IMR-90 (cell line): ENCODE measurements around the gene NCBP2. TPM values are rescaled to one million over a fixed set of nuclear protein-coding genes. Genes with fewer than 3 reads are reported as not detected.

ENCODE experiments used
- ATAC-seq: fragments of 200-7000 bp; cut with Tn5 transposase; 2 replicates; pipeline ENCODE4 v1.9.1; 2020; ENCODE audit warnings: low read depth, mild to moderate bottlenecking, moderate library complexity
- BruUV-seq: library from RNA; stranded (reverse); fragments of 400-500 nt; replicated peaks from 2 replicates; lab custom pipeline; 2021; lab: Mats Ljungman, UMichigan
- CTCF ChIA-PET: fragments of 300-600 bp; formaldehyde crosslinking; extraction: SDS; loops from one replicate; lab custom pipeline; 2021; ENCODE audit warnings: antibody characterized with exemption; lab: Yijun Ruan, JAX
- POLR2A ChIA-PET: fragments of 300-600 bp; sonication (Branson Sonifier 250); formaldehyde crosslinking; loops from one replicate; lab custom pipeline; 2022; ENCODE audit warnings: antibody characterized with exemption; ENCODE audit not compliant: unreplicated experiment; lab: Charles Lee
- DNase-seq: peaks from one replicate; pipeline ENCODE4 v3.0.0; 2013
- H2AFZ ChIP-seq: replicated peaks from 2 replicates; pipeline ENCODE3; 2013; ENCODE audit warnings: low read length, mild to moderate bottlenecking; ENCODE audit not compliant: poor library complexity
- H2AK5ac ChIP-seq: 2 replicates; pipeline ENCODE4 v1.6.1; 2013; ENCODE audit warnings: low read depth, low read length, inconsistent platforms
- H2AK9ac ChIP-seq: replicated peaks from 2 replicates; pipeline ENCODE3; 2013; ENCODE audit warnings: mild to moderate bottlenecking, low read depth, low read length, moderate library complexity; ENCODE audit not compliant: poor library complexity
- H2BK120ac ChIP-seq: 2 replicates; pipeline ENCODE4 v1.6.1; 2013; ENCODE audit warnings: low read depth, low read length, inconsistent platforms
- H2BK15ac ChIP-seq: 3 replicates; pipeline ENCODE4 v1.6.1; 2013; ENCODE audit warnings: low read depth, low read length, inconsistent platforms
- H2BK20ac ChIP-seq: 2 replicates; pipeline ENCODE4 v1.6.1; 2013; ENCODE audit warnings: low read depth, mild to moderate bottlenecking, inconsistent platforms, low read length, moderate library complexity
- H2BK5ac ChIP-seq: 2 replicates; pipeline ENCODE4 v1.6.1; 2013; ENCODE audit warnings: mild to moderate bottlenecking, low read depth, low read length, inconsistent platforms; ENCODE audit not compliant: poor library complexity, severe bottlenecking
- H3K14ac ChIP-seq: replicated peaks from 2 replicates; pipeline ENCODE4 v1.6.1; 2013; ENCODE audit warnings: low read depth, low read length, inconsistent platforms
- H3K18ac ChIP-seq: 2 replicates; pipeline ENCODE4 v1.6.1; 2013; ENCODE audit warnings: low read depth, low read length, control low read depth
- H3K23ac ChIP-seq: 2 replicates; pipeline ENCODE4 v1.6.1; 2013; ENCODE audit warnings: low read depth, low read length, inconsistent platforms
- H3K27ac ChIP-seq: 2 replicates; pipeline ENCODE4 v1.5.1; 2013; ENCODE audit warnings: mild to moderate bottlenecking, control low read depth, low read length; ENCODE audit not compliant: insufficient read depth
- H3K27me3 ChIP-seq: 2 replicates; pipeline ENCODE4 v1.6.1; 2013; ENCODE audit warnings: low read length; ENCODE audit not compliant: control insufficient read depth, insufficient read depth
- H3K36me3 ChIP-seq: 2 replicates; pipeline ENCODE4 v1.6.1; 2013; ENCODE audit warnings: low read length, mixed read lengths; ENCODE audit not compliant: control insufficient read depth, insufficient read depth
- H3K4ac ChIP-seq: 2 replicates; pipeline ENCODE4 v1.6.1; 2013; ENCODE audit warnings: low read depth, low read length, inconsistent platforms
- H3K4me1 ChIP-seq: 2 replicates; pipeline ENCODE4 v1.6.1; 2013; ENCODE audit warnings: low read length, mixed read lengths; ENCODE audit not compliant: control insufficient read depth, insufficient read depth
- H3K4me2 ChIP-seq: 2 replicates; pipeline ENCODE4 v1.6.1; 2013; ENCODE audit warnings: low read depth, mild to moderate bottlenecking, control low read depth, low read length, moderate library complexity
- H3K4me3 ChIP-seq: 2 replicates; pipeline ENCODE4 v1.5.1; 2013; ENCODE audit warnings: low read depth, mild to moderate bottlenecking, control low read depth, low read length, moderate library complexity; ENCODE audit not compliant: insufficient read depth
- H3K56ac ChIP-seq: 2 replicates; pipeline ENCODE4 v1.6.1; 2013; ENCODE audit warnings: low read length, inconsistent platforms; ENCODE audit not compliant: insufficient read depth; ENCODE audit errors: extremely low read depth
- H3K79me1 ChIP-seq, 2 experiments: 2 replicates each; pipeline ENCODE4 v1.6.1; 2013; ENCODE audit warnings: low read length in 2 of 2, inconsistent platforms in 1 of 2, low read depth in 1 of 2
- H3K9ac ChIP-seq: 2 replicates; pipeline ENCODE4 v1.6.1; 2013; ENCODE audit warnings: low read depth, low read length, control low read depth
- H3K9me1 ChIP-seq: 2 replicates; pipeline ENCODE4 v1.6.1; 2013; ENCODE audit warnings: low read length, inconsistent platforms; ENCODE audit not compliant: insufficient read depth
- H3K9me3 ChIP-seq: 2 replicates; pipeline ENCODE4 v1.6.1; 2013; ENCODE audit warnings: low read length; ENCODE audit not compliant: control insufficient read depth, insufficient read depth
- H4K20me1 ChIP-seq: 2 replicates; pipeline ENCODE4 v1.6.1; 2013; ENCODE audit warnings: low read length, inconsistent platforms; ENCODE audit not compliant: insufficient read depth
- H4K5ac ChIP-seq: 2 replicates; pipeline ENCODE4 v1.6.1; 2013; ENCODE audit warnings: mild to moderate bottlenecking, low read depth, low read length, control low read depth
- H4K8ac ChIP-seq, 2 experiments: 2 replicates each; pipeline ENCODE4 v1.6.1; 2013; ENCODE audit warnings: low read depth in 2 of 2, low read length in 2 of 2, control low read depth in 1 of 2, inconsistent platforms in 1 of 2
- H4K91ac ChIP-seq: 2 replicates; pipeline ENCODE4 v1.6.1; 2013; ENCODE audit warnings: low read depth, low read length, inconsistent platforms; ENCODE audit not compliant: insufficient read depth
- BHLHE40 ChIP-seq: fragments of 150-350 bp; IDR thresholded peaks from 2 replicates; pipeline ENCODE4 v1.6.1; 2016; ENCODE audit warnings: mild to moderate bottlenecking, low read depth, low read length
- CEBPB ChIP-seq: IDR thresholded peaks from 2 replicates; pipeline ENCODE4 v1.6.1; 2012; ENCODE audit warnings: low read depth, low read length, improper control_type of control experiment
- CHD1 ChIP-seq: IDR thresholded peaks from 2 replicates; pipeline ENCODE4 v1.6.1; 2012; ENCODE audit warnings: low read depth, low read length, improper control_type of control experiment
- CTCF ChIP-seq: conservative IDR thresholded peaks from 2 replicates; pipeline ENCODE4 v1.5.1; 2012; ENCODE audit warnings: mild to moderate bottlenecking, low read depth, low read length, improper control_type of control experiment
- ELK1 ChIP-seq: fragments of 150-350 bp; IDR thresholded peaks from 2 replicates; pipeline ENCODE4 v1.6.1; 2016; ENCODE audit warnings: low read depth, mild to moderate bottlenecking, low read length, moderate library complexity, borderline replicate concordance
- FOS ChIP-seq: fragments of 150-350 bp; IDR thresholded peaks from 2 replicates; pipeline ENCODE4 v1.6.1; 2016; ENCODE audit warnings: low read depth, low read length
- MAFK ChIP-seq: IDR thresholded peaks from 2 replicates; pipeline ENCODE4 v1.6.1; 2012; ENCODE audit warnings: low read depth, low read length, improper control_type of control experiment
- MAZ ChIP-seq: IDR thresholded peaks from 2 replicates; pipeline ENCODE4 v1.6.1; 2012; ENCODE audit warnings: low read depth, mild to moderate bottlenecking, low read length, improper control_type of control experiment, moderate library complexity, borderline replicate concordance
- MXI1 ChIP-seq: IDR thresholded peaks from 2 replicates; pipeline ENCODE4 v1.6.1; 2012; ENCODE audit warnings: low read depth, mild to moderate bottlenecking, low read length, moderate library complexity, borderline replicate concordance
- NFE2L2 ChIP-seq: fragments of 150-350 bp; IDR thresholded peaks from 2 replicates; pipeline ENCODE4 v1.6.1; 2016; ENCODE audit warnings: low read depth, mild to moderate bottlenecking, low read length
- POLR2A ChIP-seq: IDR thresholded peaks from 2 replicates; pipeline ENCODE4 v1.6.1; 2012; ENCODE audit warnings: mild to moderate bottlenecking, low read depth, low read length
- RAD21 ChIP-seq: IDR thresholded peaks from 2 replicates; pipeline ENCODE4 v1.6.1; 2012; ENCODE audit warnings: low read length, improper control_type of control experiment
- RCOR1 ChIP-seq: IDR thresholded peaks from 2 replicates; pipeline ENCODE4 v1.6.1; 2012; ENCODE audit warnings: mild to moderate bottlenecking, low read length, improper control_type of control experiment; ENCODE audit not compliant: insufficient replicate concordance
- RFX5 ChIP-seq: IDR thresholded peaks from 2 replicates; pipeline ENCODE4 v1.8.0; 2012; ENCODE audit warnings: low read depth, mild to moderate bottlenecking, low read length, moderate library complexity
- SMC3 ChIP-seq: fragments of 150-350 bp; IDR thresholded peaks from 2 replicates; pipeline ENCODE4 v1.6.1; 2016; ENCODE audit warnings: low read depth, mild to moderate bottlenecking, antibody characterized with exemption, low read length, moderate library complexity
- USF2 ChIP-seq: fragments of 150-350 bp; IDR thresholded peaks from 2 replicates; pipeline ENCODE4 v1.6.1; 2017; ENCODE audit warnings: mild to moderate bottlenecking, antibody characterized with exemption, low read length, low read depth
- WGBS, 2 experiments: methylation state at CpG; one replicate each; pipeline versions ENCODE4 v1.1.5 to v1.1.7; 2013; ENCODE audit warnings: missing lambda C conversion rate in 2 of 2; ENCODE audit not compliant: insufficient read length in 1 of 2; ENCODE audit errors: extremely low coverage in 2 of 2; 5-methylcytosine and 5-hydroxymethylcytosine counted together
- dilution Hi-C: fragments of 300-500 bp; cut with HindIII; formaldehyde crosslinking; loops from one replicate; pipeline ENCODE4 v1.14.3; 2018; ENCODE audit warnings: low sequenced_read_pairs; ENCODE audit not compliant: unreplicated experiment
- in situ Hi-C: fragments of 300-500 bp; cut with MboI; formaldehyde crosslinking; loops from 3 replicates; pipeline ENCODE4 v1.14.3; 2019; ENCODE audit warnings: low sequenced_read_pairs, inconsistent platforms, mixed read lengths
- intact Hi-C: fragments of 100-400 bp; cut with micrococcal nuclease; formaldehyde crosslinking; loops from 2 replicates; pipeline ENCODE4 v1.10.0; 2022
- polyA plus RNA-seq, 3 experiments: library from polyadenylated mRNA; depleted of rRNA; stranded (reverse); fragments of >200 nt; gene quantifications; 2 replicates each; pipeline ENCODE4 v1.2.3, GENCODE V29; 2012; ENCODE audit warnings: low replicate concordance in 1 of 3
- total RNA-seq: library from RNA; depleted of rRNA; stranded (reverse); fragments of >200 nt; gene quantifications from 2 replicates; pipeline ENCODE4 v1.2.3, GENCODE V29; 2012

Gene NCBP2
- total and polyA plus RNA-seq, 2 of the 4 experiments (the other 2 are of a cell fraction), result 42.8 to 73.6 TPM

- in situ Hi-C loops, result no loop called here
- POLR2A ChIA-PET, result interaction anchor here (0.6 kb wide), 1 partner anchor 10 kb away, joined by 20 read pairs; no protein-coding TSS in a partner anchor
- BruUV-seq, result TSS peak; percentile 61
- Histone ChIP-seq H4K8ac (peak overlapping the region; percentile 77 to 90), H2BK15ac (no peak overlapping the region), H3K18ac (no peak overlapping the region), H2BK120ac (no peak overlapping the region), H3K27me3 (no peaks in the 10 kb centered on the region), H3K4me1 (peaks cover 5% of the 10 kb centered on the region), H2AFZ (peak overlapping the region; percentile 97), H2BK5ac (peak overlapping the region; percentile 17), H3K27ac (peak overlapping the region; percentile 37; the same call in 1 of the 2 replicates), H3K9ac (peak overlapping the region; percentile 50), H3K14ac (peak overlapping the region; percentile 19), H2AK9ac (peak overlapping the region; percentile 91), H2AK5ac (peak overlapping the region; percentile 62), H3K79me1 (peaks cover 4 to 38% of the 10 kb centered on the region in 2 experiments), H3K4ac (peak overlapping the region; percentile 67), H3K9me1 (no peaks in the 10 kb centered on the region; the same call in 1 of the 2 replicates), H4K91ac (no peak overlapping the region), H2BK20ac (no peak overlapping the region), H3K36me3 (peaks cover 11% of the 10 kb centered on the region), H3K9me3 (no peaks in the 10 kb centered on the region), H4K20me1 (peaks cover 18% of the 10 kb centered on the region), H4K5ac (no peak overlapping the region), H3K4me2 (peak overlapping the region; percentile 94), H3K23ac (peak overlapping the region; percentile 82), H3K4me3 (peak overlapping the region; percentile 78), H3K56ac (no peak overlapping the region)
- intact Hi-C loops, result loop anchor here (5.0 to 10.0 kb wide), 3 partner anchors 76 to 338 kb away; partner anchors contain the start of gene SENP5
- CTCF ChIA-PET, result interaction anchor here (1.5 kb wide), 1 partner anchor 14 kb away, joined by 5 read pairs; no protein-coding TSS in a partner anchor
- DNase-seq, result no peak
- no peak; the same call in 1 of the 2 replicates for ATAC-seq
- dilution Hi-C loops, result no loop called here
- no peak for TF ChIP-seq POLR2A
- TF ChIP-seq MXI1, result no peak
- no peak for TF ChIP-seq CTCF
- TF ChIP-seq BHLHE40, result no peak
- no peak for TF ChIP-seq RFX5
- no peak for TF ChIP-seq NFE2L2
- TF ChIP-seq RCOR1, result no peak
- TF ChIP-seq RAD21, result no peak
- no peak for TF ChIP-seq USF2
- TF ChIP-seq CEBPB, result no peak
- TF ChIP-seq MAZ, result no peak
- no peak for TF ChIP-seq MAFK
- TF ChIP-seq FOS, result no peak
- no peak for TF ChIP-seq ELK1
- no peak for TF ChIP-seq CHD1
- no peak for TF ChIP-seq SMC3
- WGBS, 2 experiments, result 0% methylated on average over 14 of the region's 25 CpGs; no CpG with 5 or more reads in 1 of the 2 experiments
These were observed 568 bp upstream of the NCBP2 start for GRCh38 chr3:196942915-196943277.
